Tibial artery (tissue), 4 donors: Measurements from ENCODE around the gene NEUROD4.

Experiments used
- DNase-seq, 2 donors: peaks; one replicate each; pipeline ENCODE4 v3.0.0-alpha.2; 2019
- H3K27ac ChIP-seq, 2 donors: fragments of 200-600 bp; sonication (generic) in 1 of 2; 1 replicate in 1 of 2; 2 replicates in 1 of 2; pipeline ENCODE4 v1.5.1; 2018 to 2019; ENCODE audit warnings: mild to moderate bottlenecking in 1 of 2
- H3K27me3 ChIP-seq, 2 donors: fragments of 200-600 bp; sonication (generic) in 1 of 2; one replicate each; pipeline versions ENCODE4 v1.5.1 to v1.6.0; 2016 to 2019
- H3K36me3 ChIP-seq, 3 donors: fragments of 200-600 bp; sonication (generic) in 2 of 3; one replicate each; pipeline ENCODE4 v1.5.1; 2016 to 2019; ENCODE audit warnings: mild to moderate bottlenecking in 2 of 3
- H3K4me1 ChIP-seq, 4 donors: fragments of 200-600 bp; sonication (generic) in 2 of 4; 1 replicate in 3 of 4; 2 replicates in 1 of 4; pipeline ENCODE4 v1.5.1; 2016 to 2019
- H3K4me3 ChIP-seq, 2 donors: fragments of 200-600 bp; sonication (generic) in 1 of 2; 1 replicate in 1 of 2; 2 replicates in 1 of 2; pipeline ENCODE4 v1.5.1; 2018 to 2019; ENCODE audit warnings: mild to moderate bottlenecking in 2 of 2
- H3K9me3 ChIP-seq, 3 donors: fragments of 200-600 bp; sonication (generic) in 1 of 3; one replicate each; pipeline ENCODE4 v1.5.1; 2016 to 2019
- CTCF ChIP-seq, 2 experiments: fragments of 200-600 bp in 1 of 2; fragments of 450-650 bp in 1 of 2; IDR thresholded peaks; one replicate each; pipeline ENCODE4 v1.5.1; 2017 to 2019; ENCODE audit warnings: antibody characterized with exemption in 2 of 2, mild to moderate bottlenecking in 1 of 2, moderate library complexity in 1 of 2
- intact Hi-C: fragments of 100-400 bp; cut with DNase I; formaldehyde crosslinking; loops from one replicate; pipeline ENCODE4 v1.15.0; 2023; ENCODE audit warnings: low total_unique reads

The NEUROD4 gene

GRCh38 chr12:55019784-55020183, at the start of gene NEUROD4:
Gene NEUROD4, plus strand, starts transcription at chr12:55019974. Its CDS starts 6,466 bp downstream, at chr12:55026440.
- DNase-seq = no peak
- Histone ChIP-seq H3K4me1 (no peaks in the 10 kb centered on the region), H3K27me3 (peaks cover 0 to 12% of the 10 kb centered on the region in 2 donors), H3K9me3 (no peaks in the 10 kb centered on the region), H3K27ac (no peak within 1 kb of the TSS), H3K4me3 (no peak within 1 kb of the TSS), H3K36me3 (no peaks in the 10 kb centered on the region)
- intact Hi-C loops = no loop called here
- TF ChIP-seq CTCF (IDR thresholded peaks at IDR 0.05) = no peak

- Histone ChIP-seq H3K4me3 (no peak overlapping the region), H3K36me3 (no peaks in the 10 kb centered on the region), H3K9me3 (no peaks in the 10 kb centered on the region), H3K27me3 (no peaks in the 10 kb centered on the region), H3K27ac (no peak overlapping the region), H3K4me1 (no peaks in the 10 kb centered on the region)
- intact Hi-C loops = no loop called here
- no peak for TF ChIP-seq CTCF (IDR thresholded peaks at IDR 0.05)
- DNase-seq = no peak
Measured at GRCh38 chr12:54970741-54971140, 49.0 kb upstream of the NEUROD4 start.

- no peaks in the 10 kb centered on the region for H3K27me3 ChIP-seq
- H3K4me1 ChIP-seq = no peaks in the 10 kb centered on the region
- intact Hi-C loops = no loop called here
Measured at GRCh38 chr12:54973556-54973955, 46.2 kb upstream of the NEUROD4 start.

GRCh38 chr12:54974279-54974678, 45.5 kb upstream of the NEUROD4 start:
- DNase-seq = no peak
- TF ChIP-seq CTCF (IDR thresholded peaks at IDR 0.05) = no peak
- Histone ChIP-seq H3K27me3 (no peaks in the 10 kb centered on the region), H3K4me3 (no peak overlapping the region), H3K27ac (no peak overlapping the region), H3K4me1 (no peaks in the 10 kb centered on the region), H3K36me3 (no peaks in the 10 kb centered on the region), H3K9me3 (no peaks in the 10 kb centered on the region)
- intact Hi-C loops = no loop called here

More at GRCh38 chr12:54973556-54973955, 46.2 kb upstream of the NEUROD4 start:
- Histone ChIP-seq H3K36me3 (no peaks in the 10 kb centered on the region), H3K4me3 (no peak overlapping the region), H3K27ac (no peak overlapping the region), H3K9me3 (no peaks in the 10 kb centered on the region)
- DNase-seq = no peak
- TF ChIP-seq CTCF (IDR thresholded peaks at IDR 0.05) = no peak

- TF ChIP-seq CTCF (IDR thresholded peaks at IDR 0.05) = no peak
- Histone ChIP-seq H3K27me3 (no peaks in the 10 kb centered on the region), H3K9me3 (no peaks in the 10 kb centered on the region), H3K36me3 (no peaks in the 10 kb centered on the region), H3K27ac (no peak overlapping the region), H3K4me3 (no peak overlapping the region), H3K4me1 (no peaks in the 10 kb centered on the region)
- intact Hi-C loops = no loop called here
- no peak for DNase-seq
Measured at GRCh38 chr12:54975272-54975671, 44.5 kb upstream of the NEUROD4 start.

GRCh38 chr12:54975875-54976274, 43.9 kb upstream of the NEUROD4 start:
- TF ChIP-seq CTCF (IDR thresholded peaks at IDR 0.05) = no peak
- H3K27ac ChIP-seq = no peak overlapping the region
- no peaks in the 10 kb centered on the region for H3K27me3 ChIP-seq
- H3K4me1 ChIP-seq = no peaks in the 10 kb centered on the region
- no peak for DNase-seq
- H3K9me3 ChIP-seq = no peaks in the 10 kb centered on the region
- H3K36me3 ChIP-seq = no peaks in the 10 kb centered on the region
- intact Hi-C loops = no loop called here
- no peak overlapping the region for H3K4me3 ChIP-seq
